GM18907 (cell line): ENCODE data around the gene ACSM5.

Experiments used
- ATAC-seq: cut with Tn5 transposase; IDR thresholded peaks from one replicate; pipeline ENCODE4 v1.9.1; 2021; ENCODE audit warnings: mild to moderate bottlenecking, moderate library complexity; ENCODE audit not compliant: unreplicated experiment

Gene ACSM5, protein sequence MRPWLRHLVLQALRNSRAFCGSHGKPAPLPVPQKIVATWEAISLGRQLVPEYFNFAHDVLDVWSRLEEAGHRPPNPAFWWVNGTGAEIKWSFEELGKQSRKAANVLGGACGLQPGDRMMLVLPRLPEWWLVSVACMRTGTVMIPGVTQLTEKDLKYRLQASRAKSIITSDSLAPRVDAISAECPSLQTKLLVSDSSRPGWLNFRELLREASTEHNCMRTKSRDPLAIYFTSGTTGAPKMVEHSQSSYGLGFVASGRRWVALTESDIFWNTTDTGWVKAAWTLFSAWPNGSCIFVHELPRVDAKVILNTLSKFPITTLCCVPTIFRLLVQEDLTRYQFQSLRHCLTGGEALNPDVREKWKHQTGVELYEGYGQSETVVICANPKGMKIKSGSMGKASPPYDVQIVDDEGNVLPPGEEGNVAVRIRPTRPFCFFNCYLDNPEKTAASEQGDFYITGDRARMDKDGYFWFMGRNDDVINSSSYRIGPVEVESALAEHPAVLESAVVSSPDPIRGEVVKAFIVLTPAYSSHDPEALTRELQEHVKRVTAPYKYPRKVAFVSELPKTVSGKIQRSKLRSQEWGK

GRCh38 chr16:20409398-20410120 lies at the start of gene ACSM5:
ACSM5 (plus strand) TSS chr16:20409534; CDS start chr16:20411485, 1,951 bp downstream.
- peak; percentile 46 for ATAC-seq

GRCh38 chr16:20359997-20360396 lies 49.3 kb upstream of the ACSM5 start:
- no peak for ATAC-seq

DNA sequence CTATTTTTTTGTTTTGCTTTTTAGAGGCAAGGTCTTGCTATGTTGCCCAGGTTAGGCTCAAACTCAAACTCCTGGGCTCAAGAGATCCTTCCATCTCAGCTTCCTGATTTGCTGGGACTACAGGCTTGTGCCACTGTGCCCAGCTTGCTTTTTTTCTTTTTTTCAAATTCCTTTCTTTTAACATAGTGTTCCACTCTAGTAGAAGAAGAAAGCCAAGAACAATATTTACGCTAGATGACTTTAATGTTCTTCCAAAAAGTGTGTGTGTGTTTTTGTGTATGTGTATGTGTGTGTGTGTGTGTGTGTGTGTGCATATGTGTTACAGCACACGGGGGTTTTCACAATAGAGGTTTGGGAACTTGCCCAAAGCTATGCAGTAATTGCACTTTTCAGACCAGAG lies 46.1 kb upstream of the ACSM5 start:
- no peak for ATAC-seq

DNA sequence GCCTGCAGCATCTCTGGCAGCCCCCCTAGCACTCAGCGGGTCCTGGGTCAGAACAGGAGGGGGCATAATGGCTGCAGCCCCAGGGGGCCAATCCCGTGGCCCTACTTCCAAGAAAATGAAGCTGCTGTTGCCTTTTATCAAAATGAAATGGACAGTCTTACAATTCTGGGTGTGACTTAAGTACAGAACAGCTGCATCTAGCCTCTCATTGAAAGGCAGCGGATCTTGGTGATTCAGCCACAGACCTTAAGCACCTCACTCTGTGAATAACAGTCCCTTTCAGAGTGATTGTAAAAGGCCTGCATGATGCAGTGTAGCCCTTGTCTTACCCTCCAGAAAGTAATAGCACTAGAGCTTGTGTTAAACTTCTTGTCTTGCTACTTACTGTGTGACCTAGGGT lies 45.3 kb upstream of the ACSM5 start:
- no peak for ATAC-seq

- no peak for ATAC-seq
Observed at GRCh38 chr16:20369452-20370054, 39.8 kb upstream of the ACSM5 start.

DNA sequence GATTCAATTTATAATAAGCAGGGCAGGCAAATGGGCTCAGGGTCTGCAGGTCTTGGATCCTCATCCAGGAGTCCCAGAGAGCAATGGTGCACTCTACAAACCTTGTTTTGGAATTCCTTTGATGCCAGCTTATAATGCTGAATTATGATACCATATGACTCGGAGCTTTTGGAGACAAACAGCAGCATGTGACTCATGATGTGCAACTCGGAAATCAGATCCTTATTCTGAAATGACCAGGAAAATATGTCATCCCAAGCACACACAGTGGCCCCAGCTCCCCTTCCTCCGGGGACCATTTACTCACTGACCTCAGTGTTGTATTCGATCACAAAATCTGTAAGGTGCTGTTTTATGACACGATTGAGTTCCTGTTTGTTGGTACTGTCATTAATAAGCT lies 36.6 kb upstream of the ACSM5 start:
- no peak for ATAC-seq

DNA sequence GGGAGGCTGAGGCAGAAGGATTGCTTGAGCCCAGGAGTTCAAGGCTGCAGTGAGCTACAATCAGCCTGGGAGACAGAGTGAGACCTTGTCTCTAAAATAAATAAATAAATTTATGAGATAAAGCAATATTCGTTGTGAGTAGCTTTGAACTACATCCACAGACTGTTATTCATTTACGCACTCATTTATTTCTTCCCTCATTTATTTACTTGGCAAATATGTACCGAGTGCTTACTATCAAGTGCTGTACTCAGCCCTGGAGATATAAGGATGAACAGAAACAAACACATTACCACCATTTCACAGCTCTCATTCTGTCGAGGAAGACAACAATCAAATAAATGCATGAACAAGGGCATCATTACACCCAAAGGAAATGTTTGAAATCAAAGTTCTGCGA lies 32.2 kb upstream of the ACSM5 start:
- no peak for ATAC-seq

DNA sequence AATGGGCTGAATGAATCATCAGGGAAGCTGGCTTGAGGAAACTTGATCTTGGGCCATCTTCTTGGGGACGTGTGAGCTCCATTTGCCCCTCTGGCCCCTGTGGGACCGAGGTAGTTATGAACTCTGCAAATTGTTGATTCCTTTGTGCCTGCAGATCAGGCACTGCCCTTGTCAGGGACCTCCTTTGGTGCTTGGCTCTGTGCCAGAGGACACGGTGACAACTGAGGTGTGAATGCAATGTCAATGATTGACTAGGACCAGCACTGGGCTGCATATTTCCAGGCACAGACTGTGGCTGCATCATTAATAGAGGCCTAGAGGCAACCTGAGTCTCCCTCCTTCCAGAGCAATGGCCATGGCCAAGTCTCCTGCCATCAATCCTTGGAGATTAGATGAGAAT lies 28.6 kb upstream of the ACSM5 start:
- no peak for ATAC-seq

DNA sequence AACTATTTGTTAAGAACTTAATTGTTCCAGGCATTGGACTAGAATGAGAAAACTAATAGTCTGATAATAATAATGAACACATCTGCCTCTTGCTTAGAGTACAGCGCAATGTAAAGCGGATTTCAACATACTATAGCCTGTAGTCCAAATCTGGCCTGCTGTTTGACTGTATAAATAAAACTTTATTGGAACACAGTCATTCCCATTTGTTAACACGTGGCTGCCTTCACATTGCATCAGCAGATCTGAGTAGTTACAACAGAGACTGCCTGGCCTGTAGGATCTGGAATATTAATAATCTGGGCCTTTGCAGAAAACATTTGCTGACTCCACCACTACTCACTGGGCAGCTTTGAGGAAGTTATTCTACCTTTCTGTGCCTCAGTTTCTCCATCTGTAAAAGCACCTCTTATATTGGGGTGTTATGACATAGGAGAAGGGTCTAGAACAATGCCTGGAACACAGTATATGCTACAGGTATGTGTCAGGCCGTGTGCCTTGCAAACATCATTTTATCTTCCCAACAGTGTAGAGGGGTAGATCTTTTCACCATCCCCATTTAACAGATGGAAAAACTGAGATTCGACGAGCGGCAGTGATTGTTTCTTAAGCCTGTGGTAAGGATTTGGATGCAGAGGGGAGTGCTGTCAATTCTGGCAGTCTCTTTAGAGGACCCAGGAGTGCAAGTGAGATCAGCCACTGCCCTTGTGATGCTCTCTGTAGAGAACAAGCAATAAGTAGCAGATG lies 27.0 kb upstream of the ACSM5 start:
- no peak for ATAC-seq

DNA sequence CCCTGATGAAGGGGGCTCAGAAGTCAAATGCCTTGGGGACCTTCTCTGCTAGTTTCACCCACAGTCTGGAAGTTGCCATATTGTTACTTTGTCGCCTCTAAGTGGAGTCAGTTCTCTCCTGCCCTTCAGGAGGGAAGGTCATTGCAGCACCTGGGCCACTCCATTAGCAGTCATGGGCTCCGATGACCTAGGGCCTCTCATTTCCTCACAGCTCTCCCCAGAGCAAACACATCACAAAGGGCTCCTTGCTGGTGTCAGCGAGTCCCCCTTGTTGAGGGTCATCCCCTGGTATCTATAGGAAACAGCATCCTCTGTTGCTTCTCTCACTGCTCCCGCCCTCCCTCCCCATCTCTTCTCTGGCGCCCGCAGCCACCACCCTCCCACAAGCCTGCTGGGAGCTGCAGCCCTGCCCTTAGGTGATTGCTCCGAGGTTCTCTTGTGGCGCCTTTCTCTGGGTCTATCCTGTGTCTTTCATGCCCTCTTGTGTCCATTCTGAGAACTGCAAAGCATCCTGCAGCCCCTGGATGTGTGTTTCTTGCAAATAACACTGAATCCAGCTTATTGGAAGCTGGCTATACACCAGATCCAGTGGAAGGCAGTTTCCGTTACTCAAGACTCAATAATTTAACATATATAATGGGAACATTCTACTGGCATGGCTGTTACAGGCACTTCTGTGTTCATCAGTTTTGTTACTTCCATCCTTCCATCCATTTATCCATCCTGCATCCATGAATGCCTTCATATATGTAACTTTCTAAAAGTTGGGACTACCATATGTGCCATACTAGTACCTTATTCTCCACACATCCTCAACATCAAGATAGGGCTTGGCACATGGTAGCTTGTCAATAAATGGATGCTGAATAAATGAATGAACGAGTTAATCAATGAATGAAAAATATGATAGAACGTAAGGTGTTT lies 26.0 kb upstream of the ACSM5 start:
- no peak for ATAC-seq

- no peak for ATAC-seq
Observed at GRCh38 chr16:20385844-20386832, 23.2 kb upstream of the ACSM5 start.

DNA sequence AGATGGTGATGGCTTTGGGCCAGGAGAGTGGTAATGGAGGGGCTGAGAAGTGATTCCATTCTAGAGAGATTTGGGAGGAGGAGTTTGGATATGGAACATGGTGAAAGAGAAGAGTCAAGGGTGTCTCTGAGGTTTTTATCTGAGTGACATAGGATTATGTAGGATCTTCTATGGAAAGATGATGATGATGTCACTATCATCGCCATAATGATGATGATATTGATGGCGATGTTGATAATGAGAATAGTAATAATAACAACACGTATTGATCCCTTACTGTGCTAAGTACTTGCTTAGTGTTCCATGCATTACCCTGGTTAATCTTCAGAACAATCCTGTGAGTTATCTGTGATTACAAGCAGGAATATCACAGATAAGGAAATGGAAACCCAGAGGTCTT lies 21.4 kb upstream of the ACSM5 start:
- ATAC-seq = no peak

DNA sequence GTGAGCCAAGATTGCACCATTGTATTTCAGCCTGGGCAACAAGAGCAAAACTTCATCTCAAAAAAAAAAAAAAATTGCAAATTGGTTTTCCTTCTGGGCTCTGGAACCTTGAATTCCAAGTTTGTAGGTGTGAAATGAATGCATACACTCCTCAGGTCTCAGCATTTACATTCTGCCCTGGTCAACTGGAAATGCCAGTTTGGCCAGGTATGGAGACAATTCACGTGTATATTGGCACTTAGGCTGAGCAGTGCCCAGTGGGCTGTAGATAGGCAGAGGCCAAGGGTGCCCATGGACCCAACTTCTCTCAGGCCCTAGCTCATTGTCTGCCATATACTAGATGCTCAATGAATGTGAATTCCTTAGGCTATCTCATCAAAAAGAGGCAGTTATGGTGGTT lies 20.5 kb upstream of the ACSM5 start:
- no peak for ATAC-seq

- ATAC-seq = no peak
Observed at GRCh38 chr16:20391045-20391444, 18.3 kb upstream of the ACSM5 start.

- no peak for ATAC-seq
Observed at GRCh38 chr16:20393801-20394577, 15.3 kb upstream of the ACSM5 start.

GRCh38 chr16:20395946-20396345 lies 13.4 kb upstream of the ACSM5 start:
- no peak for ATAC-seq

GRCh38 chr16:20396846-20397467 lies 12.4 kb upstream of the ACSM5 start:
- ATAC-seq = no peak
